CD4-positive, alpha-beta T cell treated with Interleukin-15 for 1 hour (primary cell): ENCODE measurements around the gene HNRNPAB.
A peak's percentile ranks its signal among the peaks of the same experiment; 100 is the strongest.
"Not testable (repeated sequence)": the region's sequence is repeated elsewhere in the genome, so short reads cannot be mapped to it uniquely, and the experiment has no call there.

Experiments used
- DNase-seq: peaks from one replicate; pipeline ENCODE4 v3.0.0-alpha.2; 2020

Gene HNRNPAB

DNA sequence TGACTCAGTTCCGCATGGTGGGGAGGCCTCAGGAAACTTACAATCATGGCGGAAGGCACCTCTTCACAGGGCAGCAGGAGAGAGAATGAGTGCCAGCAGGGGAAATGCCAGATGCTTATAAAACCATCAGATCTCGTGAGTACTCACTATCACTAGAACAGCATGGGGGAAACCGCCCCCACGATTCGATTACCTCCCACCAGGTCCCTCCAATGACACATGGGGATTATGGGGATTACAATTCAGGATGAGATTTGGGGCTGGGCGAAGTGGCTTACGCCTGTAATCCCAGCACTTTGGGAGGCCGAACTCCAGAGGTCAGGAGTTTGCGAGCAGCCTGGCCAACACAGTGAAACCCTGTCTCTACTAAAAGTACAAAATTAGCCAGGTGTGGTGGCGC, 6.2 kb upstream of the HNRNPAB start:
- DNase-seq: not testable (repeated sequence)

DNA sequence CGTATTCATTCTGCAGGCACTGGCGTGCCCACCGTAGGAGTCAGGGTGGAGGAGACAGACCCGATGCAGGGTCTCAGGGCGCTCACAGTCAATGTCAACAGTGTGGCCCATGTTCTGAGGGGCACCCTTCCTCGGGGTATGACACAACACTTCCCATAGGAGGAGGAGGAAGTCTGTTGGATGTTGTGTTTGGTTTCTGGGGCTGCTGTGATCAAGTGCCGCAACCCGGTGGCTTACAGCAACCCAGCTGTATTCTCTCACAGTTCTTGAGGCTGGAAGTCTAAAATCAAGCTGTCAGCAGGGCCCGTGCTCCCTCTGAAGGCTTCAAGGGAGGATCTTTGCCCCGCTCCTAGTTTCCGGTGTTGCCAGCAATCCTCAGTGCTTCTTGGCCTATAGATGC, 5.6 kb upstream of the HNRNPAB start:
- no peak for DNase-seq

DNA sequence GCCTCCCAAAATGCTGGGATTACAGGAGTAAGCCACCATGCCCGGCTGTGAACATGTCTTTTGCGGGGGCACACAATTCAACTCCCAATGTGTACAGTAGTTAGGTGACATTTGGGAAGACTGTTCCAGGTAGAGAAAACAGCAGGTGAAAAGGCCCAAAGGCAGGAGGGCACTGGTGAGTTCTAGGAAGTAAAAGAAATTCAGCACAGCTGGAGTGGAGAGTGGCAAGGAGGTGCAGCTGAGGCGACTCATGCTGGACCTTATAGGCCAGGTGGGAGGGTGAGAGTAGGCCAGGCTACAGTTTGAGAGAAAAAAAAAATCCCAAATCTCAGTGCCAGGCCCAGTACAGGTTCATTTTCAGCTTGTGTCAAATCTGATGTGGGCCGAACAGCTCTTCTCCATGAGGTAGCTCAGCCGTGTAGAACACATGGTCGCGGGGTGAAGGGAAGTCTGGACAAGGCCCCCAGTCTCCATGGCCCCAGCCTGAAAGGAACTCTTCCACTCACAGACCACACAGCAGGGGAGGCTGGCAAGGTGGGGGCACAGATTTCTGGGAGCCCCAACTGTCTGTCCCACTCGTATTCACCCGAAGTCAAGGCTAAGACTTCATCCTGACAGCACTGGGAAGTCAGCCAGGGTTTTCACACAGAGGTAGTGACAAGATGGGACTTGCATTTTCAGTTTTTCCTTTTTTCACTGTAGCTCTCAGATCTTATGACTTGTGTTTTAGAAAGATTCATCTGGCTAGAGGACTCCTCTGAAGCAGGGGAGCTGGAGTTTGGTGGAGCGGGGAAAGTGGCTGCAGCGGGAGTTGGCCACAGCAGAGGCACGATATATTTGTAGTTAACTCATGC, 4.5 kb upstream of the HNRNPAB start:
- no peak for DNase-seq

DNA sequence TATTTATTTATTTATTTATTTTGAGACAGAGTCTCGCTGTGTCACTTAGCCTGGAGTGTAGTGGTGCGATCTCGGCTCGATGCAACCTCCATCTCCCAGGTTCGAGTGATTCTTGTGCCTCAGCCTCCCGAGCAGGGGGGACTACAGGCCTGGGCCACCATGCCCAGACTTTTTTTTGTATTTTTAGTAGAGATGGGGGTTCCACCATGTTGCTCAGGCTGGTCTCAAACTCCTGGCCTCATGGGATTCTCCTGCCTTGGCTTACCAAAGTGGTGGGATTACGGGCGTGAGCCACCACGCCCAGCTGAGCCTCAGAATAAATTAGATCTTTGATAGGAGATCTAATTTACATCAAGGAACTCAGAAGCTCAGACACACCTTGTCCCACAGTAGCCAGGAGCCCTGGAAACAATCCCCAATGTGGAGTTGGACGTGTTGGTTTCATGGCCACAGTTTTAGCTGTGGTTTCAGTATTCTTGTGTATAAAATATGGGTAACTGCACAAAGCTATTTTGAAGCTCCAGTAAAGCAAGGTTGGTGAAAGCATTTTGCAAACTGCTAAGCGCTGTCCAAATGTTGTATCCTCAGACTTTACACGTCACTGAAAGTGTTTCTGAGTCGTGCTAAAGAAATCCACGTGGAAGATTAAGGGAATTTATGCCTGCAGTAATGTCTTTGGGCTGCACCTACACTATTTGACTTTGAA, 3.0 kb upstream of the HNRNPAB start:
- no peak for DNase-seq

DNA sequence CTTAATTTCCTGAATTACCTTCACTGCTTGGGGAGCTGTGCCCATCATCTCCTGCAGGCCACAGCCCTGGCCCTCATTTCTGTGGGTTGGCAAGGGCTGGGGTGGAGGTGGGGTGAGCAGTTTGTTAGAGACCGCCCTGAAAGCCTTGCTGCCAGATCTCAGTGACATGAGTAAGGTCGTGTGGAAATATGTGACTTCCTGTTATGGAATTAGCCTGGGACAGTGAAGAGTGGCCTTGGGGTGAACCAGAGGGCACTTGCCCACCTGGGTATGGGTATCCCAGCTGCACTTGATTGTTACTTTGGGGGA, 2.5 kb upstream of the HNRNPAB start:
- no peak for DNase-seq

DNA sequence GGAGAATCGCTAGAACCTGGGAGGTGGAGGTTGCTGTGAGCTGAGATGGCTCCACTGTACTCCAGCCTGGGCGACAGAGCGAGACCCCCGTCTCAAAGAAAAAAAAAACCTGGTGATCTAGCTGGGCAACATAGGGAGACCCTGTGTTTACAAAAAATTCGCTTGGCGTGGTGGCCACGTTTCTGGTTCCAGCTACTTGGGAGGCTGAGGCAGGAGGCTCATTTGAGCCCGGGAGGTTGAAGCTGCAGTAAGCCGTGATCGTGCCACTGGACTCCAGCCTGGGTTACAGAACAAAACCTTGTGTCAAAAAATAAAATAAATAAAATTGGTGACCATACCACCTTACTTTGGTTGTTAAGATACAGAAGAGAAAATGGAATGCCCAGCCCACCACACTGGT, 1.8 kb upstream of the HNRNPAB start:
- DNase-seq: no peak

DNA sequence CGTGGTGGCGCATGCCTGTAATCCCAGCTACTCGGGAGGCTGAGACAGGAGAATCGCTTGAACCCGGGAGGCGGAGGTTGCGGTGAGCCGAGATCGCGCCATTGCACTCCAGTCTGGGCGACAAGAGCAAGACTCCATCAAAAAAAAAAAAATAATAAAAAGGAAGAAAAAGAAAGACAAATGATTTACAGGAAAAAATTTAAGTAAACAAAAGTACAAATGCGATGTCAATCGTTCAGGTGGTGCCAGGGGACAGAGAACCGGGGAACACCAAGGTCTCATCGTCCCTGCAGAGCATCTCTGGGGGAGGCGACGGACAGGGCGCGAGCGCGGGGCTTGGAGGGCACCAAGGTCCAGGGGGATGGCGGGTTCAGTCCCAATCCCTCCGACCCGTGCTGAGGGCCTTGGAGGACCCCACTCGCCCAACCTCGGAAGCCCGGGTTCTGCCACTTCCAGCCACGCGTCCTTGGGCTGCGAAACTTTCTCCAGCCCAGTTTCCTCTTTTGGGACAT, 607 bp upstream of the HNRNPAB start:
- no peak for DNase-seq

DNA sequence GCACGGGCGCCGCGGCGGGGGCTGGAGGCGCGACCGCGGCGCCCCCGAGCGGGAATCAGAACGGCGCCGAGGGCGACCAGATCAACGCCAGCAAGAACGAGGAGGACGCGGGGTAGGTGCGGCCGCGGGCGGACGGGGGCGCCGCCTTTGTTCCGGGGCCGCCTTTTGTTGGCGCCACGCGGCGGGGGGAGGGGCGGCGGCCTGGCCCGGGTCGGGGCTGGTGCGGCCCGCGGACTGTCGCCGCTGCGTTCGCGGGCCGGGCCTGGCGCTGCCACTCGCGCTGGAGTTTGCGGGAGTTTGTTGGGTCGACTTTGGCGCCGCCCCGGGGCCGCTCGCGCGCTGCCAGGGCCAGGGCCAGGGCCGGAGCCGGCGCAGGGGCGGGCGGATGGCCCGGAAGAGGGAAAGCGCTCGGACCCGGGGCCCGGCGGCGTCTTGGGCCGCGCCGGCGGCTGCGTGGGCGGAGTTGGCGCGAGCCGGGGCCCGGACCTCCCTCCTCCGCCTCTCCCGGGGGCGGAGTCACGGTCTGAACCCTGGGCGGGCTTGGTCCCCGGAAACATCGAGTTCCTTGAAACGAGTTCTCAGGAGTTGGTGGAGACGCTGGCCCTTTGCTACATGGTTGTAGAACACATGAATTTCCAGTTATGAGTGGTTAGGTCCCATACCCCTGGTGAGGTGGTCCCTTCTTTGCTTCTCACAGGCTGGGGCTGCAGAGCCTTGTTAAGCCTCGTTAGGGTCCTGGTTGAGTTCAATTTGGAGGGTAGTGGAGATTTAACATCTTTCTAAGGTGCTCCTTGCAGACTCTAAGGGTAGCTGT, 809 bp downstream of the HNRNPAB start:
- DNase-seq: peak; percentile 71

DNA sequence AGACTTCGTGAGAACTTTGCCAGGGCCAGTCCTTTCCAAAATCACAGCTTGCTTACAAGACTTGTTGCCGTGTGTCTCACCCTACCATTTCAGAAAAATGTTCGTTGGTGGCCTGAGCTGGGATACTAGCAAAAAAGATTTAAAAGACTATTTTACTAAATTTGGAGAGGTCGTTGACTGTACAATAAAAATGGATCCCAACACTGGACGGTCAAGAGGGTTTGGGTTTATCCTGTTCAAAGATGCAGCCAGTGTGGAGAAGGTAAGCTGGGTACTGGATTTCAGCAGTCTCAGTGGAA, 1.4 kb downstream of the HNRNPAB start:
- DNase-seq: no peak

DNA sequence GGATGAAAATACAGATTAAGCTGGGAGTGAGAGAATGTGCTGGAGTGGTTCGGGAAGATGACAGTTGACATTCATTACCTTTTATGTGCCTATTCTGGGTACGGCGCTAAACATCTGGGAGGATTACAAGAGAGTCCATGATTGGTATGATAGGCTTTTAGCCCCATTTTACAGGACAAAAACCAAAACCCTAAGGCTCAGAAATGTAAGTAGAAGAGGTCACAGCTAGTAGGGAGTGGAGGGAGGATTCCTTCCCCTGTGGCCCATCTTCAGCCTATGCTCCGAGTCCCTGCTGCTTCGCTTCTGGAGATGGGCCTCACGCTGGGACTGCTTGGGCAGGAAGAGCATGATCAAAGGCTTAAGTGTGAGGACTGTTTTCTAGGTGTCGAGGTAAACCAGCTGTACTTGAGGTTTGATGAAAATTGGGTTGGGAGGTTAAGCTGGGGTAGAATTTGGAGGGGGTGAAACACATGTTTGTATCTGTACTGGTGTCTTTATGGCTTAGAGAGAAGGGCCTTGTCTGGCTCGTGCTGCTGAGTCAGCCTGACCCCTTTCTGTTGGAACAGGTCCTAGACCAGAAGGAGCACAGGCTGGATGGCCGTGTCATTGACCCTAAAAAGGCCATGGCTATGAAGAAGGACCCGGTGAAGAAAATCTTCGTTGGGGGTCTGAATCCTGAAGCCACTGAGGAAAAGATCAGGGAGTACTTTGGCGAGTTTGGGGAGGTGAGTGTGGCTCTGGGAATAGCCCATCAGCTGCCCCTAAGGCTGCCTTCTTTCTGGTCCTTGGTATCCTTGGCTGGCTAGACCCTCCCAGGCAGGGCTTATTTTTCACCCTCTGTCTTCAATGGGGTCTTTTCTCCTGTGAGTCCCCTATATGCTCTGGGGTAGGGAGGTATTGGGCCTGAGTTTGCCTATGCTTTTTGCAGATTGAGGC, 2.1 kb downstream of the HNRNPAB start:
- DNase-seq: no peak

DNA sequence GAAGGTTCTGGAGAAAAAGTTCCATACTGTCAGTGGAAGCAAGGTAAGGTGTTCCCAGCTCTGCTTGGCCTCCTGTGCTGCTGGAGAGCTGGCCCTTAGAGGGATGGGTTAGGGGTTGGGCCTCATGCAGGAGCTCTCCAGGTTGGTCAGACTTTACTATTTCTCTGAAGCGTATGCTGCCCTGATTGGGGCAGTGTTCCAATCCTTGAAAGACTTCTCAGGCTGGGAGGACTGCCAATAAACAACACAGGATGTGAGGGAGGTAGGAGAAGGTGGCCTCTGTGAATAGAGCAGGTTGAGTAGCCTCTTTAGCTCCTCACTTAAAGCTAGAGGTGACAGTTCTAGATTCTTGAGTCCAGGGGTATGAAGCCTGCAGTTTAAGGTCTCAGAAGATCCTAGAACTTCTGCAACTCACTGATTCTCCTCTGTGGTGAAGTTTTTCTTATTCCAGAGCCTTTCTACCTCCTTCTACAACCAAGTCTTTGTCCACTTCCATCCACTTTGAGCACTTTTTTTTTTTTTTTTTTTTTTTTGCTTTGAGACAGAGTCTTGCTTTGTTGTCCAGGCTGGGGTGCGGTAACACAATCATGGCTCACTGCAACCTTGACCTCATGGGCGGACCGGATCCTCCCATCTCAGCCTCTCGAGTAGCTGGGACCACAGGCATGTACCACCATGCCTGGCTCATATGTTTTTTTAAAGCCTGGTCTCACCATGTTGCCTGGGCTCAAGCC, 3.0 kb downstream of the HNRNPAB start:
- DNase-seq: no peak

DNA sequence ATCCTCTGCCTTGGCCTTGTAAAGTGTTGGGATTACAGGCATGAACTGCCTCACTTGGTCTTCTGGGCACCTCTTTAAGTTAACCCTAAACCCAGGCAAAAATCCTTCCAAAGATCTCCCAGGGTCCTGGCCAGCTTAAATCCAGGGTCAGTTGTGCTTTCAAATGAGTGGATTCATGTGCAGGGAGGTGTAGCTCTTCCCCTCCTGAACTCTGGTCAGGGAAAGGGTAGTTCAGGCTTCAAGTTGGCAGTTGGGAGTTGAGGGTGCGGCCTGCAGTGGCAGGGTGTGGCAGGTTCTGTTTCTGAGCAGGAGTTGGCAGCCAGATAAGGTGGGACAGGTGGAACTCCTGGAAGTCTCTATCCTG, 3.6 kb downstream of the HNRNPAB start:
- DNase-seq: no peak

DNA sequence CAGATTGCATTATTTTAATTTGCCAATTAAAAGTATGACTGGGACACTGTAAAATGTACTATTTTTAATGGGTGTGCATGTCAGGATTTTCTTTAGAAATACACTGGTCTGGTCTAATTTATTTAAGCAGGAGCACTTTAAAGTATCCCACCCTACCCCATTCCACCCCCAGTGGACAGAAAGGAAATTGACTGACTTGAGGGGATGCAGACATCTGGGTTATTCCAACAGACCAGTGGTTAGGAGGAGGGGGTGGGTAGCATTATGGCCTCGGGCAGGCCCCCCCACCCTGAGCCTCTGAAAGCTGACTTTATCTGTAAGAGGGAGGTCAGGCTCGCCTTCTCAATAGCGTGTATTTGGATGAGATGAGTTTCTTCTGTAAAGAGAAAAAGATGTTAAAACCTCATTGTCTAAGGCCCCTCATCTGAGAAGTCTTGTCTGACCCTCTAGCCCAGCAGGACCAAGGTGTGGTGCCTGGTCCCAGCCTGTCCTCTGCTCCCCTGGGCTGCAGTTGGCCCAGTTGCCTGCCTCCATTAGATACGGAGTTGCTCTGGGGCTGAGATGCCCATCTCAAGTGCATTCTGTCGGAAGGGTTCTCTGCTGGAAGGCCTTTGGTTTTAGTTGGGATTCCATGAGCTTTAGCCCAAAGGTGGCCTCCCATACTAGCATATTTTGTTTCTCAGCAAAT, 4.4 kb downstream of the HNRNPAB start:
- no peak for DNase-seq

DNA sequence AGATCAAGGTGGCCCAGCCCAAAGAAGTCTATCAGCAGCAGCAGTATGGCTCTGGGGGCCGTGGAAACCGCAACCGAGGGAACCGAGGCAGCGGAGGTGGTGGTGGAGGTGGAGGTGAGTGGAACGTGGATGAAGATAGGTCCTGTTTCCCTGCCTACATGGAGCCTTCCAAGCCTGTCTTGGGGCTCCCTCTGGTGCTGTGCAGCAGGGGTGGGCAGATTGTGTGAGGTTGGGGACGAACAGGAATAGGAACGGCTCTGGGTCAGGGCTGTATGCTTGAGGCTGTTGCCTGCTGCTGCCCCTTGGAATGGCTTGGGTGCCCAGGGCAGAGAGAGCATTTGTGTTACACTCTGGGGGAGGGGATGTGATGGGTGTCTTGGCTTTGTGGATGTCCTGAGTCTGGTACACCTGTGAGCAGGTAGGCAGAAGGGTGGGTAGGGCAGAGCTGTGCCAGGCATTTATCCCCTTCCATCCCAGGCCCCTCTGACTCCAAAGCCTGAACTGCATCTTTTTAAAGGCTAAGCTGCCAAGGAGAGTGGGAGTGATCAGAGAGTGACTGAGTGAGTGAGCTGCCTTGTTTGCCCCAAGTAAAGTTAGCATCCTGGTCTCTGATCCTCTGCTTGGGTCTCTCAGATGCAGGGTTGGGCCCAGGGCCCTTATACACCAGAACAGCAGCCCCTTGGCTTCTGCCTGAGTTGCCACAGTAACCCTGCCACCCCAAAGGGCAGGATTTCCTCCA, 5.2 kb downstream of the HNRNPAB start:
- no peak for DNase-seq

DNA sequence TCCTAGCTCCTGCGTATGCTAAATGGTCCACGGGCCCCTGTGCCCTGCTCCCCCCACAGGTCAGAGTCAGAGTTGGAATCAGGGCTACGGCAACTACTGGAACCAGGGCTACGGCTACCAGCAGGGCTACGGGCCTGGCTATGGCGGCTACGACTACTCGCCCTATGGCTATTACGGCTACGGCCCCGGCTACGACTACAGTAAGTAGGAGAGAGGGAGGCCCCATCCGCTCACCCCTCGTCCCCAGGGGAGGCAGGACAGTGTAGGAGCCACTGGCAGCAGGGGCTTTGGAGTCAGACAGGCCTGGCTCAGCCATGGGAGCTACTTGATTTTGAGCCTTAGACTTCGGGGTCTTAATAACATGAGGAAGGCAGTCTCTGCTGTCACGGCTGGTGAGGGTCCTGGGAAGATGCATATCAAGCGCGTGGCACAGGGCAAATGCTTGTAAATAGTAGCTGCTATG, 5.8 kb downstream of the HNRNPAB start:
- DNase-seq: no peak

DNA sequence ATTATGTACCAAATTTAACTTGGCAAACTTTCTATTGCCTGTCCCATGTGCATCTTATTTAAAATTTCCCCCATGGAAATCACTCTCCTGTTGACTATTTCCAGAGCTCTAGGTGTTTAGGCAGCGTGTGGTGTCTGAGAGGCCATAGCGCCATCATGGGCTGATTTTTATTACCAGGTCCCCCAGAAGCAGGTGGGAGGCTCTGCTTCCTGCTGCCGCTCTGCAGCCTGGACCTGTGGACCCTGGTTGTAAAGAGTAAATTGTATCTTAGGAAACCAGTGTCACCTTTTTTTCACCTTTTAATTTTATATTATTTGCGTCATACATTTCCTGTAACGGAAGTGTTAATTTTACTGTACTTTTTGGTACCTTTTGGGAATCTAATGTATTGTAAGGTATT, 6.4 kb downstream of the HNRNPAB start:
- DNase-seq: no peak

DNA sequence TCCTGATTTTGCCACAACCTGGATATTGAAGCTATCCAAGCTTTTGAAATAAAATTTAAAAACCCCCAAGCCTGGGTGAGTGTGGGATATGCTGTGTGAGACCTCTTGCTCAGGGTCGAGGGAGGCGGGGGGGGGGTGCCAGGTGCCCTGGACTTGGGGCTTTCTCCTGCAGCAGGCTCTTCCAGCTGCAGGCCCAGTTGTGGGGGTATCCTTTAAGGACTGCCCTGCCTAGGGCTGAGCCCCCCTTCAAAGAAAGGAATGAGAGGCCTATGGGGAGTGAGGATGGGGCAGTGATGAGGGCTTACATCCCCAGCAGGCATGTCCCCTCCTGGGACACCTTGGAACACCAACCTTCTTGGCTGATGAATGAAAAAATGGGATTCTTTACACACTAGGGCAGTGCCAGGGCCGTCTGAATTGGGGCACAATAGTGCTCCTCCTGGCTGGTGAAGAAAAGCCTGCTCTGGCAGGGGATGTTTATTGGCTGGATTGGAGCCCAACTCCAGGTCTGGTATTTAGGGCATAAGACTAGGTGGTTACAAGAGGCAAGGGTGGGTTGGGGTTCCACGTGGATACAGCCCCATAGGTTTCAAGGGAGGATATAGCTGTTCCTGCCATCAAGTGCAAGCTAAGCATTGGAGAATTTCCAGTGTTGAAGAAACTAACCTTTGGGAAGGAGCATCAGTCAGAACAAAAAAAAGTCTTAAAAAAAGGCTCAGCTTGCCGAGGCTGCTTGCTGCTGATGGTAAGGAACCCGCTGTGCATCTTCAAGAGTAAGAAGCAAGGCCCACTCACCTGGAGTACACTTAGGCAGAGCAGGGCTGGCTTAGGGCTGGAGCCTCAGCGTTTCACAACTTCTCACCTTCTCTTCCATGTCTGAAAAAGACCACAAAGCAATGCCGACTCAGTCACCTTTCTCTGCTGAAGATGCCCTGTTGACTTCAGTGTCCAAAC, 7.0 kb downstream of the HNRNPAB start:
- DNase-seq: no peak

DNA sequence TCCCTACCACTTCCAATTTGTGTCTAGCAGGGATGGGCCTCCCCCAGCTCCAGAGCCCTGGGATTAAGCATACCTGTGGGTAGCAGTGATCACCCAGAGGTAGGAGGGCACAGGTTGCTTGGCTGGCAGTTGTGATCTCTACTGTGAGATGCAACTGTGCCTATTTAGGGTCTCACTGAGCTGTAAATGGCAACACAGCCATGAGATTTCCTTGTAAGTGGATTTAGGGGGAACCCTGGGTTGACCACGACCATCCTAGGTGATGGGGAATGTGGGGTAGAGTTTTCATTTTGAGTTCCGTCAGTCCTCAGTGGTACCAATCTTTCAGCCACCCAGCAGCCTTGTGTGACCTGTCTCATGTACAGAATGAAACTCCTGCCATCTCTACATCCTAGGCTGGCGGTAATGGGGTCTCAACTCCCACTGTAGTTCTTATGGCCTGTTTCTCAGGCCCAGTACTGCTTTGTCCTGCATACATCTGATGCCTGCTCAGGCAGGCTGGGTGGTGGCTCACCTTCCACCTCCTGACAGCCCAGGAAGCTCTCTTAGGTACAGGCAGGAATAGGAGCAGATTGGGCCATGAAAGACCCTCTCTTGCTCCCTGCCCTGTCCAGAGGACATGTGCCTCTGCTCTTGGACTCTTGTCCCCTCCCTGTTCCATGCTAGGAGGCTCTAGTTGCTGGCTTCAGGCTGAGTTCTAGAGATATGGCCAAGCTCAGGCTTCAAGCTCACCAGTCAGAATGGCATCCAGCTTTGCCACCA, 8.1 kb downstream of the HNRNPAB start:
- no peak for DNase-seq
